WERI-Rb-1 (cell line): Measurements from ENCODE around the gene BIN1.

Experiments
- DNase-seq: peaks from one replicate; pipeline ENCODE4 v3.0.0-alpha.2; 2020
- H3K27ac ChIP-seq: fragments of 250-450 bp; sonication (Bioruptor Pico); 2 replicates; pipeline ENCODE4 v1.5.1; 2020; ENCODE audit warnings: mild to moderate bottlenecking, moderate library complexity
- H3K27me3 ChIP-seq: fragments of 250-450 bp; sonication (Bioruptor Pico); 2 replicates; pipeline ENCODE4 v1.5.1; 2021; ENCODE audit warnings: mild to moderate bottlenecking, low read depth, moderate library complexity; ENCODE audit not compliant: insufficient read depth, severe bottlenecking
- H3K36me3 ChIP-seq: fragments of 250-450 bp; sonication (Bioruptor Pico); 2 replicates; pipeline ENCODE4 v1.5.1; 2020; ENCODE audit warnings: mild to moderate bottlenecking, moderate library complexity
- H3K4me3 ChIP-seq: 2 replicates; pipeline ENCODE4 v1.5.1; 2011; ENCODE audit warnings: low read depth, mild to moderate bottlenecking, control low read depth, low read length
- H3K9me3 ChIP-seq: fragments of 250-450 bp; sonication (Bioruptor Pico); 2 replicates; pipeline ENCODE4 v1.5.1; 2021; ENCODE audit warnings: mild to moderate bottlenecking, moderate library complexity; ENCODE audit not compliant: severe bottlenecking
- CTCF ChIP-seq: IDR thresholded peaks from 2 replicates; pipeline ENCODE4 v1.5.1; 2011; ENCODE audit warnings: low read depth, mild to moderate bottlenecking, control low read depth, inconsistent platforms, low read length

BIN1 gene

GRCh38 chr2:127078028-127078427 lies 28.9 kb downstream of the BIN1 start:
- DNase-seq, result no peak
- Histone ChIP-seq H3K36me3 (peaks cover 26% of the 10 kb centered on the region), H3K4me3 (no peak overlapping the region), H3K27me3 (no peaks in the 10 kb centered on the region), H3K27ac (no peak overlapping the region), H3K9me3 (no peaks in the 10 kb centered on the region)
- no peak for TF ChIP-seq CTCF

- Histone ChIP-seq H3K36me3 (peaks cover 36% of the 10 kb centered on the region), H3K9me3 (no peaks in the 10 kb centered on the region), H3K27ac (no peak overlapping the region), H3K4me3 (no peak overlapping the region), H3K27me3 (no peaks in the 10 kb centered on the region)
- TF ChIP-seq CTCF, result no peak
- DNase-seq, result no peak
Measured at GRCh38 chr2:127076924-127077323, 30.0 kb downstream of the BIN1 start.

GRCh38 chr2:127076290-127076689 lies 30.7 kb downstream of the BIN1 start:
- H3K27me3 ChIP-seq, result no peaks in the 10 kb centered on the region
- peaks cover 43% of the 10 kb centered on the region for H3K36me3 ChIP-seq
- H3K4me3 ChIP-seq, result no peak overlapping the region
- H3K9me3 ChIP-seq, result no peaks in the 10 kb centered on the region
- TF ChIP-seq CTCF, result no peak
- DNase-seq, result no peak
- no peak overlapping the region for H3K27ac ChIP-seq

GRCh38 chr2:127075821-127076220 lies 31.1 kb downstream of the BIN1 start:
- H3K36me3 ChIP-seq, result peaks cover 43% of the 10 kb centered on the region
- H3K4me3 ChIP-seq, result no peak overlapping the region
- H3K27me3 ChIP-seq, result no peaks in the 10 kb centered on the region
- H3K27ac ChIP-seq, result no peak overlapping the region
- no peak for TF ChIP-seq CTCF
- H3K9me3 ChIP-seq, result no peaks in the 10 kb centered on the region
- no peak for DNase-seq

GRCh38 chr2:127074936-127075335 lies 32.0 kb downstream of the BIN1 start:
- DNase-seq, result no peak

More at GRCh38 chr2:127074936-127075335, 32.0 kb downstream of the BIN1 start:
- no peak overlapping the region for H3K4me3 ChIP-seq
- TF ChIP-seq CTCF, result no peak
- H3K36me3 ChIP-seq, result peaks cover 45% of the 10 kb centered on the region
- no peaks in the 10 kb centered on the region for H3K9me3 ChIP-seq
- no peaks in the 10 kb centered on the region for H3K27me3 ChIP-seq
- H3K27ac ChIP-seq, result peak overlapping the region; percentile 51
